Measurements from ENCODE around the gene ABHD12.

The ABHD12 gene

DNA sequence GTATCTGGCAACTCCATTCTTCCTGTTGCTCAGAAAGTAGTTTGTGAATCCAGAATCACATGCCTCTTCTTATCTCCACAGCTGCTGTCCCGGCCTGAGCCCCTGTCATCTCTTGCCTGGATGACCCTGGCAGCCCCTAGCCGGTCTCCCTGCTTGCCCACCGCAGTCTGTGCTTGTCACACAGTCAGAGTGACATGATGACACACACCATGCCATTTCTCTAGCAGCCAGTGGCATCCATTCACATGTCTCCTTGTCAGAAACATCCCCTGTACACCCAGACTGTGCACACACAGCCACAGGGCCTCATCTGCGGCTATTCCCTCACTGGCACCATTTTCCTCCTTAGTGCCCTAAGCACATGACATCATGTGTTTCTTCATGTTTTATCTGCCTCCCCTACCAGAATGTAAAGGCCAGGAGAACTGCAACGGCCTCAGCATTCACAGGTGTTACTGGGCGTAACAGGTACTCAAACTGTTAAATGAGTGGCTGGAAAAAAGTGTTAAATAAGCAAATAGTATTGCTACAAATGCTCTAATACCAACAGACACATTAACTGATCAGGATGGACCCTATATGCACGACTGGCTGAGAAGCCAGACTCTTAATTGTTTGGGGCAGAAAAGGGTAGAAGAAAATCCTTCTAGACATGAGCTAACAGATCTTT is 9.6 kb downstream of the ABHD12 start:
- no peak for DNase-seq (ENCODE audit: low read depth in 1 of 2, low spot score in 1 of 2)
- Histone ChIP-seq H3K27me3 (ENCODE audit: insufficient read depth, poor library complexity, severe bottlenecking) (no peaks in the 10 kb centered on the region), H3K4me3 (replicated peaks; ENCODE audit: insufficient read depth, low read length) (no peak overlapping the region), H3K27ac (replicated peaks) (no peak overlapping the region)
- TF ChIP-seq, protein P1, sequence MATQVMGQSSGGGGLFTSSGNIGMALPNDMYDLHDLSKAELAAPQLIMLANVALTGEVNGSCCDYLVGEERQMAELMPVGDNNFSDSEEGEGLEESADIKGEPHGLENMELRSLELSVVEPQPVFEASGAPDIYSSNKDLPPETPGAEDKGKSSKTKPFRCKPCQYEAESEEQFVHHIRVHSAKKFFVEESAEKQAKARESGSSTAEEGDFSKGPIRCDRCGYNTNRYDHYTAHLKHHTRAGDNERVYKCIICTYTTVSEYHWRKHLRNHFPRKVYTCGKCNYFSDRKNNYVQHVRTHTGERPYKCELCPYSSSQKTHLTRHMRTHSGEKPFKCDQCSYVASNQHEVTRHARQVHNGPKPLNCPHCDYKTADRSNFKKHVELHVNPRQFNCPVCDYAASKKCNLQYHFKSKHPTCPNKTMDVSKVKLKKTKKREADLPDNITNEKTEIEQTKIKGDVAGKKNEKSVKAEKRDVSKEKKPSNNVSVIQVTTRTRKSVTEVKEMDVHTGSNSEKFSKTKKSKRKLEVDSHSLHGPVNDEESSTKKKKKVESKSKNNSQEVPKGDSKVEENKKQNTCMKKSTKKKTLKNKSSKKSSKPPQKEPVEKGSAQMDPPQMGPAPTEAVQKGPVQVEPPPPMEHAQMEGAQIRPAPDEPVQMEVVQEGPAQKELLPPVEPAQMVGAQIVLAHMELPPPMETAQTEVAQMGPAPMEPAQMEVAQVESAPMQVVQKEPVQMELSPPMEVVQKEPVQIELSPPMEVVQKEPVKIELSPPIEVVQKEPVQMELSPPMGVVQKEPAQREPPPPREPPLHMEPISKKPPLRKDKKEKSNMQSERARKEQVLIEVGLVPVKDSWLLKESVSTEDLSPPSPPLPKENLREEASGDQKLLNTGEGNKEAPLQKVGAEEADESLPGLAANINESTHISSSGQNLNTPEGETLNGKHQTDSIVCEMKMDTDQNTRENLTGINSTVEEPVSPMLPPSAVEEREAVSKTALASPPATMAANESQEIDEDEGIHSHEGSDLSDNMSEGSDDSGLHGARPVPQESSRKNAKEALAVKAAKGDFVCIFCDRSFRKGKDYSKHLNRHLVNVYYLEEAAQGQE (IDR thresholded peaks at IDR 0.05; ENCODE audit: insufficient replicate concordance, low read depth): no peak
- TF ChIP-seq SPI1 (IDR thresholded peaks at IDR 0.05; ENCODE audit: borderline replicate concordance, low read depth): no peak
- no peak for TF ChIP-seq GABPA (IDR thresholded peaks at IDR 0.05; ENCODE audit: low read depth)
- TF ChIP-seq, protein P2, sequence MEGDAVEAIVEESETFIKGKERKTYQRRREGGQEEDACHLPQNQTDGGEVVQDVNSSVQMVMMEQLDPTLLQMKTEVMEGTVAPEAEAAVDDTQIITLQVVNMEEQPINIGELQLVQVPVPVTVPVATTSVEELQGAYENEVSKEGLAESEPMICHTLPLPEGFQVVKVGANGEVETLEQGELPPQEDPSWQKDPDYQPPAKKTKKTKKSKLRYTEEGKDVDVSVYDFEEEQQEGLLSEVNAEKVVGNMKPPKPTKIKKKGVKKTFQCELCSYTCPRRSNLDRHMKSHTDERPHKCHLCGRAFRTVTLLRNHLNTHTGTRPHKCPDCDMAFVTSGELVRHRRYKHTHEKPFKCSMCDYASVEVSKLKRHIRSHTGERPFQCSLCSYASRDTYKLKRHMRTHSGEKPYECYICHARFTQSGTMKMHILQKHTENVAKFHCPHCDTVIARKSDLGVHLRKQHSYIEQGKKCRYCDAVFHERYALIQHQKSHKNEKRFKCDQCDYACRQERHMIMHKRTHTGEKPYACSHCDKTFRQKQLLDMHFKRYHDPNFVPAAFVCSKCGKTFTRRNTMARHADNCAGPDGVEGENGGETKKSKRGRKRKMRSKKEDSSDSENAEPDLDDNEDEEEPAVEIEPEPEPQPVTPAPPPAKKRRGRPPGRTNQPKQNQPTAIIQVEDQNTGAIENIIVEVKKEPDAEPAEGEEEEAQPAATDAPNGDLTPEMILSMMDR (IDR thresholded peaks at IDR 0.05; ENCODE audit: insufficient read depth, low read length): no peak

DNA sequence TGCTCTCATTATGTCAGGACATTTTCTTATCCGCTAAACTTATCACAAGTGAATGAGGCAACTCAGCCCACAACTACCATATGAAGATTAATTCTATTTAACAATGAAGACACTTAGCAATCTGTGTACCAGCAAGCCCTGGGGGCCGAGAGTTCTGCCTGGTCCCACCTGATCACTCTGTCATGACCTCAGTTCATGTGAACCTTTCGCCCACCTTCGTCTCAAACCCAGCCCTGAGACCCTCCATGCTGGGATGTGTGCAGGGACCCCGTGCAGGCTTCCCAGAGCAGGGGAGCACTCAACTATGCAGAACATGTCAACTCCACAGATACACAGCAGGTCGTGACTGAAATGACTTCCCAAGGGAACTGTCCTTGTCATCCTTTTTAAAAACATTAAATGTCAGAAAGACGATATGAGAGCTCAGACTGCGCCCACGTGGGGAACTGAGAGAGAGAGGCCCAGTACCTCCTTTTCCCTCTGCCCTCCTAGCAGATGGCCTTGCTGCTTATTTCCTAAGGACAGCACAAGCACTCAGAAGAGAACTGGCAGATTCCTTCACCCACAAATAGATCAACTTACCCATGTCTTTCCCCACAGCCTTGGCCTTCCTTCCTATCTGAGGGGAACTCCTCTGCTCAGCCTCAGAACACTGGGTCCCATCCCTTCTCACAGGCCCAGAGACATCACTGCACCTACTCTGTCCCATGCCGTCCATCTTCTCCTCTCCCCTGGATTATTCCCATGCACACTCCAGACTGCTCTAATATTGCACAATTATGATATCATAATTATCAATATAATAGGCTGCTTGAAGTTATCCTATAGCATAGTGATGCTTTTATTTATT is 11.5 kb downstream of the ABHD12 start:
- Histone ChIP-seq H3K27ac (replicated peaks) (no peak overlapping the region), H3K27me3 (ENCODE audit: insufficient read depth, poor library complexity, severe bottlenecking) (no peaks in the 10 kb centered on the region), H3K4me3 (replicated peaks; ENCODE audit: insufficient read depth, low read length) (no peak overlapping the region)
- TF ChIP-seq SPI1 (IDR thresholded peaks at IDR 0.05; ENCODE audit: borderline replicate concordance, low read depth) (no peak), POLR2AphosphoS5 (IDR thresholded peaks at IDR 0.05; ENCODE audit: low read depth) (no peak), GABPA (IDR thresholded peaks at IDR 0.05; ENCODE audit: low read depth) (no peak)
- TF ChIP-seq, protein P1 (IDR thresholded peaks at IDR 0.05; ENCODE audit: insufficient replicate concordance, low read depth): no peak
- TF ChIP-seq, protein P2 (IDR thresholded peaks at IDR 0.05; ENCODE audit: insufficient read depth, low read length): no peak
- DNase-seq (ENCODE audit: low read depth in 1 of 2, low spot score in 1 of 2): no peak

DNA sequence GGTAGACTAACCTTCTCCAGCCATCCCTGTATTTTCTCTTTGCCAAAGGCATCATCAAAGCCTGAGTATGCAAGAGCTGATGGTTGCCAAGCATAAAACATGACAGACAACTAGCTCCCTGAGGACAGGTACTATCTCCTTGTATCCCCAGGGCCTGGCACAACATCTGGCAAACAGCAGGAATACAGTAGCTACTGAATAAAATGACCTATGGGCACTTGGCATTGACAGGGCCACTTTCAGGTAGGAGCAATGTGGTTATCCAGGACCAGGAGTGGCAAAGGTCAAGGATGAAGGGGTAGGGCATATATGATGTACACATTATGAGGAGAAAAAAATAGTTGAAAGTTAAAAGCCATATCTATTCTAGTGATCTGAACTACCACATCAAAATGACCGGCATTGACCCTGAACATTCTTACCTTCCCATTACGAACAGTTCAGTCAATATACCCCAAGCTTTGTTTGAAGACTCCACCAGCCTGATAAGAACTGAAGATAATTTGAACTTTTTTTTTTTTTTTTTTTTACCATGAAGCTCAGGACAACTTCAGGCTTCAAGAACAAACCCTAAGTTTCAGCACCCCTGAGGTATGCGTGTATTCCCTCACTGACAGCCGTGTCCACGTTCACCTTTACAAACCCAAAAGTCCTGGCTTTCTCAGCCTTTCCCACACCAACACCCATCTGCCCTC is 12.3 kb downstream of the ABHD12 start:
- H3K27ac ChIP-seq (replicated peaks): no peak overlapping the region
- no peak for TF ChIP-seq POLR2AphosphoS5 (IDR thresholded peaks at IDR 0.05; ENCODE audit: low read depth)
- TF ChIP-seq GABPA (IDR thresholded peaks at IDR 0.05; ENCODE audit: low read depth): no peak
- no peak for TF ChIP-seq SPI1 (IDR thresholded peaks at IDR 0.05; ENCODE audit: borderline replicate concordance, low read depth)
- TF ChIP-seq, protein P1 (IDR thresholded peaks at IDR 0.05; ENCODE audit: insufficient replicate concordance, low read depth): no peak
- TF ChIP-seq, protein P2 (IDR thresholded peaks at IDR 0.05; ENCODE audit: insufficient read depth, low read length): no peak
- H3K4me3 ChIP-seq (replicated peaks; ENCODE audit: insufficient read depth, low read length): no peak overlapping the region

More for the DNA sequence above, 12.3 kb downstream of the ABHD12 start:
- H3K27me3 ChIP-seq (ENCODE audit: insufficient read depth, poor library complexity, severe bottlenecking): no peaks in the 10 kb centered on the region
- DNase-seq (ENCODE audit: low read depth in 1 of 2, low spot score in 1 of 2): no peak
